HFFc6 (cell line): ENCODE results near the gene RNF34. TPM values are rescaled to one million over a fixed set of nuclear protein-coding genes. Genes with fewer than 3 reads are reported as not detected.

Experiments
- DNase-seq: peaks from one replicate; pipeline ENCODE4 v3.0.0-alpha.2; 2018
- H3K27ac Mint-ChIP-seq: 2 replicates; pipeline ENCODE4 v1.8.0; 2020; ENCODE audit warnings: mild to moderate bottlenecking, mixed read lengths
- H3K27me3 Mint-ChIP-seq: 2 replicates; pipeline ENCODE4 v1.8.0; 2021; ENCODE audit warnings: mild to moderate bottlenecking, moderate library complexity, mixed read lengths; ENCODE audit not compliant: insufficient read depth
- H3K36me3 Mint-ChIP-seq: 2 replicates; pipeline ENCODE4 v1.8.0; 2021; ENCODE audit warnings: low read depth, mixed read lengths
- H3K4me1 Mint-ChIP-seq: 2 replicates; pipeline ENCODE4 v1.8.0; 2020; ENCODE audit warnings: low read depth, mixed read lengths
- H3K4me3 Mint-ChIP-seq: 2 replicates; pipeline ENCODE4 v1.8.0; 2020; ENCODE audit warnings: mild to moderate bottlenecking, moderate library complexity, mixed read lengths
- H3K9me3 Mint-ChIP-seq: 2 replicates; pipeline ENCODE4 v1.8.0; 2020; ENCODE audit warnings: mild to moderate bottlenecking, mixed read lengths
- total RNA-seq, 6 experiments: library from RNA; stranded (reverse); fragmentation: NEBNext Ultra II Directional; extraction: Animal tissue kit (Norgen Biotek cat#: 25700); gene quantifications; 2 replicates in 1 of 6; 3 replicates in 5 of 6; pipeline ENCODE4 v1.2.3, GENCODE V29; 2021
- TF ChIP-seq, protein P1 (sequence below): fragments of 200-600 bp; sonication (generic); IDR thresholded peaks from 2 replicates; pipeline ENCODE4 v1.5.0; 2021; ENCODE audit warnings: antibody characterized with exemption, mild to moderate bottlenecking

RNF34 gene
- total RNA-seq, 6 experiments from 2014 or later: 33.1 to 41.6 (median 39.0) TPM

DNA sequence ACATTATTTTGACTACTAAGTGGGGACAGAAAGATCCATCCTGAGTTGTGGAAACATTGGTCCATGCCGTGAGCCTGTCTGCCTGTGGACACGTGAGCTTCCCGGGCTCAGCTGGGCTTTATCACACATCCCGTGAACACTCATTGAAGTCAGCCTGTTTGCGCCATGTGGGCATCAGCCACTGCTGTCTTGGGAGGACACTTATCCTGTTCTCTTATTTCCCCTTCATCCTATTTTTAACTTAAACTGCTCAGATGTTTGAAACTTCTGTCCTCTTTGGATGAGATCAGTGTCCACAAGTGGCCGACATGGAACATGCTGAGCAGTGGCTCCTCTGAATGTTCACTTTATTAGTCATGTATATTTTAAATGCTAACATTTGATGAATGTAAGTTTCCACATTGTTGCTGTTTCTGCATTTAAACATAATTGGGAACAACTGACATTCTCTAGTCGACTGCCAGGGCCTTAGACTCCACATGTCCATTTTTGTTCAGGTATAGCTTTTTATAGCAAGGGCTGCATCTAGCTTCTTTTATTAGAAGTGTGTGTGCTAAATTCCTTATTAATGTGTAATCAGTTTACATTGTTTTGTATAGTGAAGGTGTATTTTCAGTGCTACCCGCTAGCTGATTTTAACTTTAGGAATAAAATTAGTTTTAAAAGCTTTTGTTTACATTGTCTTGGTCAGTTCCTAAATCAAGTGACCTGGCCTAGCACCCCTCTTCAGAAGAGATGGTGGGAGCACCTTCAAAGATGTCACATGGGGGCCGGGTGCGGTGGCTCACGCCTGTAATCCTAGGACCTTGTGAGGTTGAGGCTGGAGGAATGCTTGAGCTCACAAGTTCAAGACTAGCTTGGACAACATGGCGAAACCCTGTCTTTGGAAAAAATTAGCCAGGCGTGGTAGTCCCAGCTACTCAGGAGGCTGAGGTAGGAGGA, 24.0 kb downstream of the RNF34 start:
- peak overlapping the region; percentile 22 for H3K27ac Mint-ChIP-seq
- no peaks in the 10 kb centered on the region; the same call in none of the 2 replicates for H3K27me3 Mint-ChIP-seq
- TF ChIP-seq, protein P1, sequence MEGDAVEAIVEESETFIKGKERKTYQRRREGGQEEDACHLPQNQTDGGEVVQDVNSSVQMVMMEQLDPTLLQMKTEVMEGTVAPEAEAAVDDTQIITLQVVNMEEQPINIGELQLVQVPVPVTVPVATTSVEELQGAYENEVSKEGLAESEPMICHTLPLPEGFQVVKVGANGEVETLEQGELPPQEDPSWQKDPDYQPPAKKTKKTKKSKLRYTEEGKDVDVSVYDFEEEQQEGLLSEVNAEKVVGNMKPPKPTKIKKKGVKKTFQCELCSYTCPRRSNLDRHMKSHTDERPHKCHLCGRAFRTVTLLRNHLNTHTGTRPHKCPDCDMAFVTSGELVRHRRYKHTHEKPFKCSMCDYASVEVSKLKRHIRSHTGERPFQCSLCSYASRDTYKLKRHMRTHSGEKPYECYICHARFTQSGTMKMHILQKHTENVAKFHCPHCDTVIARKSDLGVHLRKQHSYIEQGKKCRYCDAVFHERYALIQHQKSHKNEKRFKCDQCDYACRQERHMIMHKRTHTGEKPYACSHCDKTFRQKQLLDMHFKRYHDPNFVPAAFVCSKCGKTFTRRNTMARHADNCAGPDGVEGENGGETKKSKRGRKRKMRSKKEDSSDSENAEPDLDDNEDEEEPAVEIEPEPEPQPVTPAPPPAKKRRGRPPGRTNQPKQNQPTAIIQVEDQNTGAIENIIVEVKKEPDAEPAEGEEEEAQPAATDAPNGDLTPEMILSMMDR: no peak
- no peaks in the 10 kb centered on the region for H3K9me3 Mint-ChIP-seq
- peaks cover 49% of the 10 kb centered on the region for H3K36me3 Mint-ChIP-seq
- H3K4me3 Mint-ChIP-seq: no peak overlapping the region
- H3K4me1 Mint-ChIP-seq: peaks cover 10% of the 10 kb centered on the region
- DNase-seq: peak; percentile 4

DNA sequence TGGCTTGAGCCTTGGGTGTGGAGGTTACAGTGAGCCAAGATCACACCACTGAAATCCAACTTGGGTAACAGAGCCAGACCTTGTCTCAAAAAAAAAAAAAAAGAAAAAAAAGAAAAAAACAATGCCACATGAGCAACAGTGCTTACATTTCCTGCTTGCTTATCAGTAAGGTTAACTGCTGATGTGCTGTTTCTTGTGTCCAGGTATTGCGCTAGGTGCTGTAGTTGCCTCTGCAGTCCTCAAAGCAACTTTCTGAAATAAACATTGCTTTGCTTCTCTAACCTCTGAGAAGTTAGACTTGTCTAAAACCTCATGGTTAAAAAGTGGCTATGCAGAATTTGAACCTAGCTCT, 24.7 kb downstream of the RNF34 start:
- Mint-ChIP-seq H3K27me3 (no peaks in the 10 kb centered on the region; the same call in none of the 2 replicates), H3K9me3 (no peaks in the 10 kb centered on the region), H3K36me3 (peaks cover 55% of the 10 kb centered on the region)

DNA sequence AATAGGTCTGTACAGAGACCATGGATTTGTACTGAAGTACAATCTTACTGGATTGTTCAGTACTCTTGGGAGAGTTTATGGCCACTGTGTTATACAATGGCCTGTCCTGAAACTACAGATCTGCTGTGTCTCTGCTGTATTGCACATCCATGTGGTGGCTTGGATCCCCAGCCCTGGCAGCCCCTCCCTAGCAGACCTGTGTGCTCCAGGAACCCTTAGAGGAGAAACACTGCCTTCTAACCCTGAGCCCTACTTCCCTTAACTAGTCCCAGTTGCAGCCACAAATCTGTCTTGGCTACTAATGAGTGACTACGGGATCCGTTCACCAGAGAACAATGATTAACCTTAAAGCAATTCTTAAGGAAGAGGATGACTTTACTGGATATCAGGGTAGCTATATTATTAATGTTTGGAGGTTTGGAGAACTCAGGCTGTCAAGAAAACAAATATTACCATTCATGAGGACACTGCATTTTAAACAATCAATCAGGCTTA, 27.7 kb downstream of the RNF34 start:
- no peak for DNase-seq
- peaks cover 10% of the 10 kb centered on the region for H3K4me1 Mint-ChIP-seq
- TF ChIP-seq, protein P1: no peak
- H3K27me3 Mint-ChIP-seq: peaks cover 2% of the 10 kb centered on the region
- no peaks in the 10 kb centered on the region for H3K9me3 Mint-ChIP-seq
- no peak overlapping the region for H3K4me3 Mint-ChIP-seq
- no peak overlapping the region for H3K27ac Mint-ChIP-seq
- peaks cover 49% of the 10 kb centered on the region for H3K36me3 Mint-ChIP-seq

More for the DNA sequence above, 24.7 kb downstream of the RNF34 start:
- Mint-ChIP-seq H3K4me3 (no peak overlapping the region), H3K4me1 (peaks cover 10% of the 10 kb centered on the region), H3K27ac (peak overlapping the region; percentile 29; the same call in 1 of the 2 replicates)
- no peak for DNase-seq
- TF ChIP-seq, protein P1: no peak

DNA sequence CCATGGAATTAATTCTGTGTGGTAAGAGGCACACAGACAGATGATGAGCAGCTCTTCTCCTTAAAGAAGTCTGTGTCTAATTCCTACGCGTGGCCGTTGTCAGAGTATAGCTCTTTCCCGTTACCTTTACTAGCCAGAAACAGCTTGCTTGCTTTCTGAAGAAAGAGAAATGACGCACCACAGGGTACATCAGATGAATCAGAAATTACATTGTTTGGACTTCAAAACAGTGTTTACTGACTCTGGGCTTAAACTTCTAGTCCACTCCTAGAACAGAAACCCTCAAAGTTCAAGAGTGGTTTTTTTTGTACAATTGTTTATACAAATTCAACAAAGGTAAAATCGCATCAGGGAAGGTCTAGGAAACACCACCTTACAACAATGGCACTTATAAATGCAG, 29.0 kb downstream of the RNF34 start:
- Mint-ChIP-seq H3K4me1 (peaks cover 3% of the 10 kb centered on the region), H3K36me3 (peaks cover 44% of the 10 kb centered on the region), H3K27me3 (peaks cover 4% of the 10 kb centered on the region; the same call in 1 of the 2 replicates), H3K9me3 (no peaks in the 10 kb centered on the region), H3K27ac (no peak overlapping the region), H3K4me3 (no peak overlapping the region)
- TF ChIP-seq, protein P1: no peak
- DNase-seq: no peak

DNA sequence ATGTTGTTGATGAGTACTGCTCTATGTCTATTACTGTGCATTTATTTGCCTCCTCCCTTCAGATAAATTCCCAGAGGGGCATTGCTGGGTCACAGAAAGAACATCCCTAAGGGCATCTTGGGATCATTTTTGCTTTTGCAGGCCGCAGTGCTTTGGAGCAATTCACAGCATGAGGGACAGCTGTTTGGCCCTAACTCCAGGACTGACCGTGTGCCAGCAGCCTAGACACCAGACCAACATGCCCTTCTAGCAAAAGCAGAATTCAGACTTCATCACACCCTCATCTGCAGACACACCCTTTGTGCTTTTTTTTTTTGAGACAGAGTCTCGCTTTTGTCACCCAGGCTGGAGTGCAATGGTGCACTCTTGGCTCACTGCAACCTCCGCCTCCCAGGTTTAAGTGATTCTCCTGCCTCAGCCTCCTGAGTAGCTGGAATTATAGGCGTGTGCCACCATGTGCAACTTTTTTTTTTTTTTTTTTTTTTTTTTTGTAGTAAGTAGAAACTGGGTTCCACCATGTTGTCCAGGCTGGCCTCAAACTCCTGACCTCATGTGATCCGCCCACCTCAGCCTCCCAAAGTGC, 31.0 kb downstream of the RNF34 start:
- H3K4me3 Mint-ChIP-seq: no peak overlapping the region

More for the DNA sequence above, 31.0 kb downstream of the RNF34 start:
- Mint-ChIP-seq H3K9me3 (peaks cover 7% of the 10 kb centered on the region), H3K36me3 (peaks cover 56% of the 10 kb centered on the region), H3K27me3 (peaks cover 13% of the 10 kb centered on the region), H3K27ac (no peak overlapping the region), H3K4me1 (no peaks in the 10 kb centered on the region)
- TF ChIP-seq, protein P1: no peak
- no peak for DNase-seq
